Measurements from ENCODE around the gene MCM3. TPM values are rescaled to one million over a fixed set of nuclear protein-coding genes. Genes with fewer than 3 reads are reported as not detected.

MCM3 gene
- total and polyA plus RNA-seq, 2 of the 4 experiments (the other 2 are of a cell fraction) = 54.6 to 66.5 TPM

DNA sequence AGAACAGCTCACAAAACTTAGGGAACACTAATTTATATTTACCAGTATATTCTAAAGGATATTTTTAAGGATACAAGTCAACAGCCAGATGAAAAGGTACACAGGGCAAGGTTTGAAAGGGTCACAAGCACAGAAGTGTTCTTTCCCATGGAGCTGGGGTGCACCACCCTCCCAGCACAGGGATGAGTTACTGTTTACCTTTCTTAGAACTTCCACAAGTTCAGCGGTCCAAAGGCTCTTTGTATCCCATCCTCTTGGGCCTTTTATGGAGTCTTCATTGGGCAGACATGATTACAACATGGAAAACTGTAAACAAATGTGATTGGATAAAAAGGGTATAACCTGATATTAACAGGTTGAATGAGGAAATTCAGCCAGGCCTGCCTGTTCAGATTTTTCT is 39.1 kb downstream of the MCM3 start:
- no CpG with 5 or more reads among the region's 1 CpG for WGBS, 2 experiments (ENCODE audit: extremely low coverage in 2 of 2, insufficient read length in 1 of 2)
- H4K20me1 ChIP-seq (ENCODE audit: insufficient read depth, low read length) = no peaks in the 10 kb centered on the region
- no peak overlapping the region for H4K91ac ChIP-seq (ENCODE audit: insufficient read depth, low read depth, low read length)
- H3K27ac ChIP-seq (ENCODE audit: insufficient read depth, low read length) = no peak overlapping the region
- no peak overlapping the region for H2BK5ac ChIP-seq (ENCODE audit: low read depth, low read length, poor library complexity, severe bottlenecking)
- ChIA-PET CTCF (interaction anchor here (0.5 to 1.3 kb wide), 2 partner anchors 12 to 15 kb away, joined by 4 read pairs; no protein-coding TSS in a partner anchor), POLR2A (ENCODE audit: unreplicated experiment) (no interaction called here)
- no peak overlapping the region for H4K5ac ChIP-seq (ENCODE audit: low read depth, low read length)
- intact Hi-C loops (cut with micrococcal nuclease) (no loop called here), dilution Hi-C loops (cut with HindIII; ENCODE audit: low sequenced_read_pairs, unreplicated experiment) (no loop called here), in situ Hi-C loops (cut with MboI; ENCODE audit: low sequenced_read_pairs) (no loop called here)
- no peak overlapping the region for H2AK5ac ChIP-seq (ENCODE audit: low read depth, low read length)
- no peak overlapping the region for H3K23ac ChIP-seq (ENCODE audit: low read depth, low read length)
- peaks cover 13% of the 10 kb centered on the region for H3K27me3 ChIP-seq (ENCODE audit: control insufficient read depth, insufficient read depth, low read length)
- BruUV-seq (replicated peaks) = no TSS peak
- no peak overlapping the region for H2BK15ac ChIP-seq (ENCODE audit: low read depth, low read length)
- no peaks in the 10 kb centered on the region for H3K36me3 ChIP-seq (ENCODE audit: control insufficient read depth, insufficient read depth, low read length)
- no peak overlapping the region for H2BK120ac ChIP-seq (ENCODE audit: low read depth, low read length)
- H3K79me1 ChIP-seq (ENCODE audit: low read depth in 1 of 2, low read length in 2 of 2) = no peaks in the 10 kb centered on the region
- H3K9me3 ChIP-seq (ENCODE audit: control insufficient read depth, insufficient read depth, low read length) = no peaks in the 10 kb centered on the region
- H3K4ac ChIP-seq (ENCODE audit: low read depth, low read length) = no peak overlapping the region
- H3K9ac ChIP-seq (ENCODE audit: low read depth, low read length) = no peak overlapping the region
- H3K9me1 ChIP-seq (ENCODE audit: insufficient read depth, low read length) = no peaks in the 10 kb centered on the region
- H3K4me3 ChIP-seq (ENCODE audit: insufficient read depth, low read depth, low read length) = no peak overlapping the region
- H3K14ac ChIP-seq (replicated peaks; ENCODE audit: low read depth, low read length) = no peak overlapping the region
- H3K4me2 ChIP-seq (ENCODE audit: low read depth, low read length) = no peak overlapping the region
- H4K8ac ChIP-seq (ENCODE audit: low read depth in 2 of 2, low read length in 2 of 2) = no peak overlapping the region
- no peak overlapping the region for H2AFZ ChIP-seq (replicated peaks; ENCODE audit: low read length, poor library complexity)
- ATAC-seq (ENCODE audit: low read depth) (no peak), DNase-seq (no peak)
- no peak overlapping the region for H2AK9ac ChIP-seq (replicated peaks; ENCODE audit: low read depth, low read length, poor library complexity)
- no peaks in the 10 kb centered on the region for H3K4me1 ChIP-seq (ENCODE audit: control insufficient read depth, insufficient read depth, low read length)
- H3K56ac ChIP-seq (ENCODE audit: extremely low read depth, insufficient read depth, low read length) = no peak overlapping the region
- H3K18ac ChIP-seq (ENCODE audit: low read depth, low read length) = no peak overlapping the region
- TF ChIP-seq MXI1 (IDR thresholded peaks at IDR 0.05; ENCODE audit: borderline replicate concordance, low read depth, low read length) (no peak), USF2 (IDR thresholded peaks at IDR 0.05; ENCODE audit: low read depth, low read length) (no peak), CEBPB (IDR thresholded peaks at IDR 0.05; ENCODE audit: low read depth, low read length) (no peak), SMC3 (IDR thresholded peaks at IDR 0.05; ENCODE audit: low read depth, low read length) (no peak), FOS (IDR thresholded peaks at IDR 0.05; ENCODE audit: low read depth, low read length) (no peak), NFE2L2 (IDR thresholded peaks at IDR 0.05; ENCODE audit: low read depth, low read length) (no peak), RAD21 (IDR thresholded peaks at IDR 0.05; ENCODE audit: low read length) (no peak), RCOR1 (IDR thresholded peaks at IDR 0.05; ENCODE audit: insufficient replicate concordance, low read length) (no peak), POLR2A (IDR thresholded peaks at IDR 0.05; ENCODE audit: low read depth, low read length) (no peak), CHD1 (IDR thresholded peaks at IDR 0.05; ENCODE audit: low read depth, low read length) (no peak), MAZ (IDR thresholded peaks at IDR 0.05; ENCODE audit: borderline replicate concordance, low read depth, low read length) (no peak), BHLHE40 (IDR thresholded peaks at IDR 0.05; ENCODE audit: low read depth, low read length) (no peak), RFX5 (IDR thresholded peaks at IDR 0.05; ENCODE audit: low read depth, low read length) (no peak), MAFK (IDR thresholded peaks at IDR 0.05; ENCODE audit: low read depth, low read length) (no peak), CTCF (conservative IDR thresholded peaks at IDR 0.05; ENCODE audit: low read depth, low read length) (no peak)
- TF ChIP-seq, protein P1, sequence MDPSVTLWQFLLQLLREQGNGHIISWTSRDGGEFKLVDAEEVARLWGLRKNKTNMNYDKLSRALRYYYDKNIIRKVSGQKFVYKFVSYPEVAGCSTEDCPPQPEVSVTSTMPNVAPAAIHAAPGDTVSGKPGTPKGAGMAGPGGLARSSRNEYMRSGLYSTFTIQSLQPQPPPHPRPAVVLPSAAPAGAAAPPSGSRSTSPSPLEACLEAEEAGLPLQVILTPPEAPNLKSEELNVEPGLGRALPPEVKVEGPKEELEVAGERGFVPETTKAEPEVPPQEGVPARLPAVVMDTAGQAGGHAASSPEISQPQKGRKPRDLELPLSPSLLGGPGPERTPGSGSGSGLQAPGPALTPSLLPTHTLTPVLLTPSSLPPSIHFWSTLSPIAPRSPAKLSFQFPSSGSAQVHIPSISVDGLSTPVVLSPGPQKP (IDR thresholded peaks at IDR 0.05; ENCODE audit: borderline replicate concordance, low read depth, low read length) = no peak
- no peak overlapping the region for H2BK20ac ChIP-seq (ENCODE audit: low read depth, low read length)

All from IMR-90 (cell line).